Keratinocyte (primary cell): ENCODE measurements around the gene TMEM258.
A peak's percentile ranks its signal among the peaks of the same experiment; 100 is the strongest.

ENCODE experiments used
- CTCF ChIP-seq, 3 experiments: IDR thresholded peaks in 1 of 3; conservative IDR thresholded peaks in 1 of 3; optimal IDR thresholded peaks in 1 of 3; 2 replicates in 2 of 3; 3 replicates in 1 of 3; pipeline versions ENCODE3 to v1.5.1; 2011; ENCODE audit warnings: low read length in 3 of 3, mild to moderate bottlenecking in 3 of 3, moderate library complexity in 2 of 3, control low read depth in 1 of 3, inconsistent platforms in 1 of 3; ENCODE audit not compliant: insufficient read depth in 2 of 3; ENCODE audit errors: extremely low read depth in 1 of 3
- EZH2 ChIP-seq: IDR thresholded peaks from one replicate; pipeline ENCODE4 v1.6.1; 2012; ENCODE audit warnings: inconsistent platforms, mild to moderate bottlenecking, low read length, moderate library complexity

- TF ChIP-seq CTCF (optimal IDR thresholded peaks at IDR 0.05 in 1 of 3, IDR thresholded peaks at IDR 0.05 in 1 of 3, conservative IDR thresholded peaks at IDR 0.05 in 1 of 3; ENCODE audit: extremely low read depth in 1 of 3, insufficient read depth in 2 of 3, low read length in 3 of 3) (no peak), EZH2 (peak; percentile 59)
These were observed 39.4 kb downstream of the TMEM258 start for GRCh38 chr11:61752925-61753521.
